NCI-H1436 (cell line): ENCODE measurements around the gene RB1.
"Not testable (repeated sequence)": the region's sequence is repeated elsewhere in the genome, so short reads cannot be mapped to it uniquely, and the experiment has no call there.

ENCODE experiments used
- DNase-seq: peaks from one replicate; lab custom pipeline; 2025; lab: John Stamatoyannopoulos, UW

Gene RB1

GRCh38 chr13:48297131-48297786, 6.3 kb upstream of the RB1 start:
- no peak for DNase-seq

- no peak for DNase-seq
These were observed 4.0 kb upstream of the RB1 start for GRCh38 chr13:48299591-48299990.

GRCh38 chr13:48302871-48303358, 636 bp upstream of the RB1 start:
- no peak for DNase-seq

GRCh38 chr13:48304143-48304876, 759 bp downstream of the RB1 start:
- DNase-seq = no peak

- no peak for DNase-seq
These were observed 7.7 kb downstream of the RB1 start for GRCh38 chr13:48311223-48311622.

GRCh38 chr13:48315969-48316650, 12.6 kb downstream of the RB1 start:
- no peak for DNase-seq

- no peak for DNase-seq
These were observed 13.4 kb downstream of the RB1 start for GRCh38 chr13:48316826-48317510.

- no peak for DNase-seq
These were observed 14.2 kb downstream of the RB1 start for GRCh38 chr13:48317511-48318376.

- no peak for DNase-seq
These were observed 14.8 kb downstream of the RB1 start for GRCh38 chr13:48318377-48318811.

GRCh38 chr13:48318821-48319511, 15.4 kb downstream of the RB1 start:
- DNase-seq = no peak

GRCh38 chr13:48319531-48320398, 16.2 kb downstream of the RB1 start:
- no peak for DNase-seq

GRCh38 chr13:48320399-48320790, 16.8 kb downstream of the RB1 start:
- DNase-seq = no peak

GRCh38 chr13:48320891-48321510, 17.4 kb downstream of the RB1 start:
- DNase-seq = no peak

GRCh38 chr13:48322294-48322693, 18.7 kb downstream of the RB1 start:
- no peak for DNase-seq

- DNase-seq = no peak
These were observed 30.4 kb downstream of the RB1 start for GRCh38 chr13:48333976-48334375.

GRCh38 chr13:48334534-48335127, 31.1 kb downstream of the RB1 start:
- DNase-seq = no peak

GRCh38 chr13:48339198-48339597, 35.6 kb downstream of the RB1 start:
- DNase-seq = not testable (repeated sequence)

GRCh38 chr13:48344264-48344663, 40.7 kb downstream of the RB1 start:
- no peak for DNase-seq

GRCh38 chr13:48346583-48346982, 43.0 kb downstream of the RB1 start:
- no peak for DNase-seq
